Testis (tissue), 5 donors: ENCODE measurements around the gene CST9. TPM values are rescaled to one million over a fixed set of nuclear protein-coding genes. Genes with fewer than 3 reads are reported as not detected.

Experiments
- DNase-seq: peaks from one replicate; pipeline ENCODE4 v3.0.0-alpha.2; 2019
- H3K27ac ChIP-seq, 2 donors: fragments of 200-600 bp; sonication (generic); one replicate each; pipeline ENCODE4 v1.5.1; 2019
- H3K27me3 ChIP-seq: fragments of 200-600 bp; sonication (generic); one replicate; pipeline ENCODE4 v1.5.1; 2019
- H3K36me3 ChIP-seq: fragments of 200-600 bp; sonication (generic); one replicate; pipeline ENCODE4 v1.5.1; 2017; ENCODE audit warnings: low read depth; ENCODE audit errors: missing control alignments
- H3K4me1 ChIP-seq: fragments of 200-600 bp; sonication (generic); one replicate; pipeline ENCODE4 v1.5.1; 2019
- H3K4me3 ChIP-seq, 2 donors: fragments of 200-600 bp; sonication (generic); one replicate each; pipeline ENCODE4 v1.5.1; 2017 to 2019
- H3K9me3 ChIP-seq: fragments of 200-600 bp; sonication (generic); one replicate; pipeline ENCODE4 v1.5.1; 2017
- POLR2A ChIP-seq: fragments of 450-650 bp; IDR thresholded peaks from one replicate; pipeline ENCODE4 v1.6.1; 2017; ENCODE audit warnings: antibody characterized with exemption, mild to moderate bottlenecking, moderate library complexity
- WGBS, 2 donors: methylation state at CpG; one replicate each; pipeline ENCODE4 v1.1.5; 2018; 5-methylcytosine and 5-hydroxymethylcytosine counted together
- intact Hi-C: fragments of 100-400 bp; cut with DNase I; formaldehyde crosslinking; loops from one replicate; pipeline ENCODE4 v1.15.1; 2023; ENCODE audit warnings: low total_unique reads
- long read RNA-seq, 2 donors: transcript quantifications; one replicate each; lab custom pipeline, GENCODE V29; 2026
- polyA plus RNA-seq: library from polyadenylated mRNA; stranded (reverse); fragments of 350-450 nt; fragmentation: Illumina TruSeq; extraction: RNeasy Lipid Tissue Mini Kit (QIAGEN cat#74804); gene quantifications from one replicate; pipeline ENCODE4 v1.2.3, GENCODE V29; 2014; ENCODE audit warnings: low read depth, low replicate concordance; ENCODE audit not compliant: insufficient read depth
- total RNA-seq, 2 donors: library from RNA; depleted of rRNA; stranded (reverse); fragments of >200 nt; gene quantifications; one replicate each; pipeline ENCODE4 v1.2.3, GENCODE V29; 2016
- TF ChIP-seq, protein P1 (sequence below), 3 experiments: fragments of 450-650 bp in 2 of 3; fragments of 200-600 bp in 1 of 3; sonication (generic) in 1 of 3; IDR thresholded peaks; one replicate each; pipeline ENCODE4 v1.5.1; 2016 to 2019; ENCODE audit warnings: antibody characterized with exemption in 3 of 3, mild to moderate bottlenecking in 2 of 3, moderate library complexity in 1 of 3

CST9 gene, protein sequence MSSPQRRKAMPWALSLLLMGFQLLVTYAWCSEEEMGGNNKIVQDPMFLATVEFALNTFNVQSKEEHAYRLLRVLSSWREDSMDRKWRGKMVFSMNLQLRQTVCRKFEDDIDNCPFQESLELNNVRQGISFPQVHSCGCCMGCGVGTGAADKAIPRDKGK
- total RNA-seq: under 1 TPM in 1 of 2 donors, not detected in 1; 0.19 TPM
- polyA plus RNA-seq: not detected
- long read RNA-seq, donor 1: 0 reads
- long read RNA-seq, donor 2: 0 reads

- intact Hi-C loops: loop anchor here (10.0 kb wide), 1 partner anchor 161 kb away; no protein-coding TSS in a partner anchor
- 72 to 73% methylated on average over 14 to 16 of the region's 16 CpGs for whole genome bisulfite sequencing, 2 donors
- Histone ChIP-seq H3K27ac (no peak within 1 kb of the TSS), H3K4me1 (peaks cover 3% of the 10 kb centered on the region), H3K36me3 (no peaks in the 10 kb centered on the region), H3K4me3 (no peak within 1 kb of the TSS), H3K9me3 (no peaks in the 10 kb centered on the region), H3K27me3 (no peaks in the 10 kb centered on the region)
- TF ChIP-seq, protein P1, sequence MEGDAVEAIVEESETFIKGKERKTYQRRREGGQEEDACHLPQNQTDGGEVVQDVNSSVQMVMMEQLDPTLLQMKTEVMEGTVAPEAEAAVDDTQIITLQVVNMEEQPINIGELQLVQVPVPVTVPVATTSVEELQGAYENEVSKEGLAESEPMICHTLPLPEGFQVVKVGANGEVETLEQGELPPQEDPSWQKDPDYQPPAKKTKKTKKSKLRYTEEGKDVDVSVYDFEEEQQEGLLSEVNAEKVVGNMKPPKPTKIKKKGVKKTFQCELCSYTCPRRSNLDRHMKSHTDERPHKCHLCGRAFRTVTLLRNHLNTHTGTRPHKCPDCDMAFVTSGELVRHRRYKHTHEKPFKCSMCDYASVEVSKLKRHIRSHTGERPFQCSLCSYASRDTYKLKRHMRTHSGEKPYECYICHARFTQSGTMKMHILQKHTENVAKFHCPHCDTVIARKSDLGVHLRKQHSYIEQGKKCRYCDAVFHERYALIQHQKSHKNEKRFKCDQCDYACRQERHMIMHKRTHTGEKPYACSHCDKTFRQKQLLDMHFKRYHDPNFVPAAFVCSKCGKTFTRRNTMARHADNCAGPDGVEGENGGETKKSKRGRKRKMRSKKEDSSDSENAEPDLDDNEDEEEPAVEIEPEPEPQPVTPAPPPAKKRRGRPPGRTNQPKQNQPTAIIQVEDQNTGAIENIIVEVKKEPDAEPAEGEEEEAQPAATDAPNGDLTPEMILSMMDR (IDR thresholded peaks at IDR 0.05): no peak
- no peak for TF ChIP-seq POLR2A
- no peak for DNase-seq
Observed at GRCh38 chr20:23605867-23606651, at the start of gene CST9. Gene CST9, minus strand, starts transcription at chr20:23605917. Its CDS starts 53 bp downstream, at chr20:23605864.

DNA sequence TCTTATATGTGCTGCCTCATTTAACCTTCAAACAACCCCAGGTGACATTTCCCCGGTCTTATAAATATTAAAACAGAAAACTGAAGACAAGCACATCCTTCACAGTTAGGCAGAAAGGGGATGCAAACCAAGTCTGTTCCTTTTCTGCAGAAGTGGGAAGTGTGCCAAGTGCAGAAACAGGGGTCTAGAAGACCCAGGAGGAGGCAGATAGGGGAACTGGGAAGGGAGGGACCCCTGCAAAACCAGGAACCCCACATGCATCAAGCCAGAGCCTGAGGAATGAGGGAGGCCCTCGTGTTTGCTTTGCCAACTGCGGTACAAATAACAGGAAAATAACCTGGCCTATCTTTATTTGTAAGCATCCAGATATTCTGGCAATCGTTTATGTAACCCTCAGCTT, 49.0 kb upstream of the CST9 start:
- 62 to 64% methylated on average over 4 of the region's 4 CpGs for WGBS, 2 donors
- Histone ChIP-seq H3K4me1 (peaks cover 25% of the 10 kb centered on the region), H3K9me3 (no peaks in the 10 kb centered on the region), H3K27ac (peak overlapping the region in 1 of 2 donors; percentile 79), H3K4me3 (no peak overlapping the region), H3K27me3 (no peaks in the 10 kb centered on the region), H3K36me3 (no peaks in the 10 kb centered on the region)
- TF ChIP-seq, protein P1 (IDR thresholded peaks at IDR 0.05): no peak
- no peak for TF ChIP-seq POLR2A
- no peak for DNase-seq
- intact Hi-C loops: no loop called here

DNA sequence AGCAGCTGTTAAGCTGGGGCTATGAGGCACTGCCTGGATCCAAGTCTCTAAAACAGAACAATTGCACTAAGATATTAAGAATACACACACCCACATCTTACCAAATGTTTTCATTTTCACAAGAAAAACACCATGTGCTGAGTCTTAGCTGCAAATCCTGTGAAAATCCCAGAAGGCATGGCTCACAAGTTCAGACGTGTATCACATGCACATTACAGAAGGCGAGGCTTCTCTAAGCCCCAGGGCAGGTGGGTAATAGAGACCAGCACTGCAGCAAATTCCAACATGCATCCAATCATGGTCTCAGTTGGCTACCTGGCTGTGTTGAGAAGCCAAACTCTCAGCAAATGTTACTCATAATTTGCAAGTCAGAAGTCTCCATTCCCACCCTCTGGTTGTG, 48.3 kb upstream of the CST9 start:
- intact Hi-C loops: no loop called here
- Histone ChIP-seq H3K27ac (peak overlapping the region in 1 of 2 donors; percentile 79), H3K36me3 (no peaks in the 10 kb centered on the region), H3K9me3 (no peaks in the 10 kb centered on the region), H3K4me3 (no peak overlapping the region), H3K27me3 (no peaks in the 10 kb centered on the region), H3K4me1 (peaks cover 25% of the 10 kb centered on the region)
- no peak for DNase-seq
- WGBS, 2 donors: 52 to 61% methylated on average over 2 of the region's 2 CpGs
- TF ChIP-seq, protein P1 (IDR thresholded peaks at IDR 0.05): no peak
- no peak for TF ChIP-seq POLR2A

GRCh38 chr20:23653400-23653938, 47.8 kb upstream of the CST9 start:
- Histone ChIP-seq H3K4me1 (peaks cover 25% of the 10 kb centered on the region), H3K36me3 (no peaks in the 10 kb centered on the region), H3K27me3 (no peaks in the 10 kb centered on the region), H3K27ac (peak overlapping the region in 1 of 2 donors; percentile 19), H3K4me3 (no peak overlapping the region), H3K9me3 (no peaks in the 10 kb centered on the region)
- TF ChIP-seq, protein P1 (IDR thresholded peaks at IDR 0.05): no peak
- intact Hi-C loops: no loop called here
- DNase-seq: no peak
- WGBS, 2 donors: 96 to 100% methylated on average over 3 of the region's 3 CpGs
